Fibroblast of lung (primary cell): Measurements from ENCODE around the gene SKP2. TPM values are rescaled to one million over a fixed set of nuclear protein-coding genes. Genes with fewer than 3 reads are reported as not detected.

Experiments
- DNase-seq, 2 donors: peaks; one replicate each; pipeline versions ENCODE4 v3.0.0 to v3.0.0-alpha.2; 2010; ENCODE audit warnings: low read depth in 2 of 2
- H2AFZ ChIP-seq: 2 replicates; pipeline ENCODE4 v1.5.1; 2012; ENCODE audit warnings: low read length, control low read depth, inconsistent platforms
- H3K27ac ChIP-seq: 2 replicates; pipeline ENCODE4 v1.5.1; 2011; ENCODE audit warnings: low read length, control low read depth; ENCODE audit not compliant: insufficient read depth
- H3K27me3 ChIP-seq: 2 replicates; pipeline ENCODE4 v1.5.1; 2011; ENCODE audit warnings: mild to moderate bottlenecking, low read length; ENCODE audit not compliant: control insufficient read depth, insufficient read depth
- H3K36me3 ChIP-seq: 2 replicates; pipeline ENCODE4 v1.5.1; 2011; ENCODE audit warnings: low read length; ENCODE audit not compliant: control insufficient read depth, insufficient read depth
- H3K4me1 ChIP-seq: 2 replicates; pipeline ENCODE4 v1.5.1; 2011; ENCODE audit warnings: low read length; ENCODE audit not compliant: control insufficient read depth, insufficient read depth; ENCODE audit errors: extremely low read depth
- H3K4me2 ChIP-seq: 2 replicates; pipeline ENCODE4 v1.5.1; 2011; ENCODE audit warnings: low read length, control low read depth; ENCODE audit not compliant: insufficient read depth; ENCODE audit errors: extremely low read depth
- H3K4me3 ChIP-seq, 4 experiments: fragments of 200-600 bp in 1 of 4; sonication (generic) in 1 of 4; replicated peaks in 1 of 4; 2 replicates each; pipeline ENCODE4 v1.5.1; 2011 to 2016; ENCODE audit warnings: low read length in 4 of 4, low read depth in 3 of 4, mild to moderate bottlenecking in 3 of 4, control low read depth in 2 of 4, inconsistent platforms in 1 of 4, mixed read lengths in 1 of 4; ENCODE audit not compliant: insufficient read depth in 1 of 4; ENCODE audit errors: control extremely low read depth in 1 of 4
- H3K79me2 ChIP-seq: 2 replicates; pipeline ENCODE4 v1.5.1; 2012; ENCODE audit warnings: mild to moderate bottlenecking, low read length, inconsistent platforms; ENCODE audit not compliant: control insufficient read depth, insufficient read depth
- H3K9ac ChIP-seq: 2 replicates; pipeline ENCODE4 v1.5.1; 2011; ENCODE audit warnings: mild to moderate bottlenecking, low read length, control low read depth; ENCODE audit not compliant: insufficient read depth
- H3K9me3 ChIP-seq: 2 replicates; pipeline ENCODE4 v1.5.1; 2012; ENCODE audit warnings: low read depth, low read length; ENCODE audit not compliant: control insufficient read depth, insufficient read depth
- H4K20me1 ChIP-seq: 2 replicates; pipeline ENCODE4 v1.5.1; 2011; ENCODE audit warnings: low read length; ENCODE audit not compliant: control insufficient read depth, insufficient read depth; ENCODE audit errors: extremely low read depth
- EZH2 ChIP-seq: IDR thresholded peaks from 2 replicates; pipeline ENCODE4 v1.5.1; 2012; ENCODE audit warnings: low read length, control low read depth, mild to moderate bottlenecking; ENCODE audit errors: missing control alignments
- polyA plus RNA-seq, 2 donors: library from polyadenylated mRNA; depleted of rRNA in 1 of 2; stranded (reverse) in 1 of 2; unstranded in 1 of 2; fragments of >200 nt; gene quantifications; 2 replicates each; pipeline ENCODE4 v1.2.1, GENCODE V29; 2011 to 2012; ENCODE audit warnings: missing spikeins in 1 of 2
- total RNA-seq: library from RNA; depleted of rRNA; stranded (reverse); fragments of >200 nt; gene quantifications from 2 replicates; pipeline ENCODE4 v1.2.1, GENCODE V29; 2014
- TF ChIP-seq, protein P1 (sequence below), 2 donors: IDR thresholded peaks in 1 of 2; conservative IDR thresholded peaks in 1 of 2; 1 replicate in 1 of 2; 2 replicates in 1 of 2; pipeline ENCODE4 v1.5.1; 2011 to 2012; ENCODE audit warnings: low read length in 2 of 2, control low read depth in 1 of 2, inconsistent platforms in 1 of 2, low read depth in 1 of 2, mild to moderate bottlenecking in 1 of 2

Gene SKP2
- total and polyA plus RNA-seq, 2 donors (not counting 1 experiment from before 2014, with no cell fraction given): 10.6 to 30.8 TPM

DNA sequence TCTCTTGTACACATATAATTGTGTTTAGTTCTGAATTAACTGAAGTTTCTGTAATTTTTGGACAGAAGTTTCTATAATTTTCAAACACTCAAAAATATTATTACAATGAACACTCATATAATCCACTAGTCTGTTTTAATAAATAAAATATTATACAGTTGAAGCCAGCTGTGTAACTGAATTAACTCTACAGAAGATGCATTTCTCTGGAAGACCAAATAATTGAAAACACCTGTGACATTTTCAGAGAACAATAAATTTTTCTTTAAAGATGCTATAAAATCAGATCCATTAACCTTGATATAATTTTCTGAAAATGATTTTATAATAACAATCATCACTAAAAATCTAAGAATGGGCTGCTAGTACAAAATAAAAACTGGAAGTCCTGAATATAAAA is 75.1 kb downstream of the SKP2 start:
- H3K27ac ChIP-seq: no peak overlapping the region
- no peaks in the 10 kb centered on the region for H3K4me1 ChIP-seq
- no peaks in the 10 kb centered on the region for H3K36me3 ChIP-seq
- TF ChIP-seq, protein P1, sequence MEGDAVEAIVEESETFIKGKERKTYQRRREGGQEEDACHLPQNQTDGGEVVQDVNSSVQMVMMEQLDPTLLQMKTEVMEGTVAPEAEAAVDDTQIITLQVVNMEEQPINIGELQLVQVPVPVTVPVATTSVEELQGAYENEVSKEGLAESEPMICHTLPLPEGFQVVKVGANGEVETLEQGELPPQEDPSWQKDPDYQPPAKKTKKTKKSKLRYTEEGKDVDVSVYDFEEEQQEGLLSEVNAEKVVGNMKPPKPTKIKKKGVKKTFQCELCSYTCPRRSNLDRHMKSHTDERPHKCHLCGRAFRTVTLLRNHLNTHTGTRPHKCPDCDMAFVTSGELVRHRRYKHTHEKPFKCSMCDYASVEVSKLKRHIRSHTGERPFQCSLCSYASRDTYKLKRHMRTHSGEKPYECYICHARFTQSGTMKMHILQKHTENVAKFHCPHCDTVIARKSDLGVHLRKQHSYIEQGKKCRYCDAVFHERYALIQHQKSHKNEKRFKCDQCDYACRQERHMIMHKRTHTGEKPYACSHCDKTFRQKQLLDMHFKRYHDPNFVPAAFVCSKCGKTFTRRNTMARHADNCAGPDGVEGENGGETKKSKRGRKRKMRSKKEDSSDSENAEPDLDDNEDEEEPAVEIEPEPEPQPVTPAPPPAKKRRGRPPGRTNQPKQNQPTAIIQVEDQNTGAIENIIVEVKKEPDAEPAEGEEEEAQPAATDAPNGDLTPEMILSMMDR (conservative IDR thresholded peaks at IDR 0.05 in 1 of 2, IDR thresholded peaks at IDR 0.05 in 1 of 2; ENCODE audit: low read depth in 1 of 2, low read length in 2 of 2): no peak
- TF ChIP-seq EZH2: no peak
- no peak overlapping the region for H3K4me2 ChIP-seq
- no peak overlapping the region for H3K4me3 ChIP-seq
- H3K79me2 ChIP-seq: no peaks in the 10 kb centered on the region
- no peak overlapping the region for H2AFZ ChIP-seq
- H4K20me1 ChIP-seq: no peaks in the 10 kb centered on the region
- no peak for DNase-seq
- H3K9ac ChIP-seq: no peak overlapping the region
- no peaks in the 10 kb centered on the region for H3K9me3 ChIP-seq
- H3K27me3 ChIP-seq: no peaks in the 10 kb centered on the region

DNA sequence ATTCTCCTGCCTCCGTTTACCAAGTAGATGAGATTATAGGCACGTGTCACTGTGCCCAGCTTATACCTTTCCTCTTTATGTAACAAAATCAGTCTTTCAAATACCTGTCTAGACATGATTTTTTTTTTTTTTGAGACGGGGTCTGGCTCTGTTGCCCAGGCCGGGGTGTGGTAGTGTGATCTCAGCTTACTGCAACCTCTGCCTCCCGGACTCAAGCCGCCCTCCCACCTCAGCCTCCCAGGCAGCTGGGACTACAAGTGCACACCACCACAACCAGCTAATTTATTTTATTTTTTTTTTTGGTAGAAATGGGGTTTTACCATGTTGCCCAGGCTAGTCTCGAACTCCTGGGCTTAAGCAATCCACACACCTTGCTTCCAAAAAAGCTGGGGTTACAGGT is 76.6 kb downstream of the SKP2 start:
- no peak overlapping the region for H2AFZ ChIP-seq
- H3K4me3 ChIP-seq: no peak overlapping the region
- H3K4me2 ChIP-seq: no peak overlapping the region
- DNase-seq: no peak
- no peaks in the 10 kb centered on the region for H3K27me3 ChIP-seq
- H3K4me1 ChIP-seq: no peaks in the 10 kb centered on the region
- no peak overlapping the region for H3K27ac ChIP-seq
- H3K36me3 ChIP-seq: no peaks in the 10 kb centered on the region
- no peaks in the 10 kb centered on the region for H3K9me3 ChIP-seq
- H3K9ac ChIP-seq: no peak overlapping the region
- TF ChIP-seq, protein P1 (conservative IDR thresholded peaks at IDR 0.05 in 1 of 2, IDR thresholded peaks at IDR 0.05 in 1 of 2; ENCODE audit: low read depth in 1 of 2, low read length in 2 of 2): no peak
- TF ChIP-seq EZH2: no peak
- H4K20me1 ChIP-seq: no peaks in the 10 kb centered on the region
- no peaks in the 10 kb centered on the region for H3K79me2 ChIP-seq

DNA sequence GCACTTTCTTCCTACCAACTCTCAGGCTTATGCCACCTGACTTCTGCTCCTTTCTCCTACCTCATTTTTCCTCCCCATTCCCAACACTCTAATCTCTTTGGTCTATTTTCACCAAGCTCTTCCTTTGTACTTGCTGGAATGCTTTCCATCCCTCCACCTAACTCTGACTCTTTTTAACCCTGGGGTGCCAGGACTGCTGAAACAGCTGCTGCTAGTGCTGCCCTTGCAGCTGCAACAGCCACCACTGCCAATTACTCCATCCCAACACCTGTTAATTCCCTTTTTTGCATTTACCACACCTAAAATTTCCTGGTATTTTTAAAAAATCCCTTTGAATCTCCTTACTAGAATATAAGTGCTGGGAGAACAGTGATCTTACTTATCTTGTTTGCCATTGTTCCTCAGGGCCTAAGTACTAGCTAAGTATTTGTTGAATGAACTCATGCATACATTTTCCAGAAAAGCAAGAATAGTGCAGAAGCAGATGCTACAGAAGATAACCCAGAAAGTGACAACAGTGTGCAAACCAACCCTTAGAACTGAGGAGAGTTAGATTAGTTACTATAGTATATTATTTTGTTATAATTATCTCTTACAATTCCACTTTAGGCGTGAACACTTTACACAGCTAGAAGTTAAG is 78.4 kb downstream of the SKP2 start:
- H3K9ac ChIP-seq: no peak overlapping the region
- H3K79me2 ChIP-seq: no peaks in the 10 kb centered on the region
- TF ChIP-seq, protein P1 (conservative IDR thresholded peaks at IDR 0.05 in 1 of 2, IDR thresholded peaks at IDR 0.05 in 1 of 2; ENCODE audit: low read depth in 1 of 2, low read length in 2 of 2): no peak
- no peak for TF ChIP-seq EZH2
- no peaks in the 10 kb centered on the region for H3K36me3 ChIP-seq
- no peak overlapping the region for H3K4me3 ChIP-seq
- DNase-seq: no peak
- no peaks in the 10 kb centered on the region for H3K4me1 ChIP-seq
- H2AFZ ChIP-seq: no peak overlapping the region
- no peak overlapping the region for H3K4me2 ChIP-seq
- H4K20me1 ChIP-seq: no peaks in the 10 kb centered on the region
- H3K9me3 ChIP-seq: no peaks in the 10 kb centered on the region
- H3K27ac ChIP-seq: no peak overlapping the region
- no peaks in the 10 kb centered on the region for H3K27me3 ChIP-seq
